ENCODE data around the gene RAB33A.

DNA sequence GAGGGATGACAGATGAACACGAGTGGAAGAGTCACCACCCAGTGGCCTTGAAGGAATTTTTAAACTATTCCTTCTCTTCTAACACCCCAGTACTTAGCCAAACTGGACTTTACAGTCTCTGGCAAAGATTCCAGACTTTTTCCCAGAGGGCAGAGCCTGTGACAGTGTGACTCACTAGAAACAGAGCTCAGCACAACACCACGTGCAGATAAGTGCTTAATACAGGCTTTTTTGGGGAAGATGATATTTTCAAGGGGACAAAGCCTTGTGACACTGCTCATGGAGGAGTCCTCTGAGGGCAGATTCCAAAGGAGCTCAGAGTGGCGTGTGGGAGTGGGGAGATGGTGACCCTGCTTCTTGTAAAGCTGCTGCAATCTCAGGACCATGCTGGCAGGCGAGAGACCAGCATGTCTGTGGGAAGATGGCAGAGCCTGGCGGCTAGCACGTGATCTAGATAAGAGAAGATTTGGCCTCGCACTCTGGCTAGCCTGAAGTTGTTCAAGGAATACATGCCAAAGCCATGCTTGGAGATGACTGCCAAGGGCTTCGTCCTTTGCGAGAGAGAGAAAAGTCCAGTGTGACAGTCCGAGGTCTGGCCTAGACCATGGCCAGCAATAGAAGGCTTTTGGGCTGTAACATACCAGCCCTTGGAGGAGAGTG is 2.4 kb downstream of the RAB33A start:
- TF ChIP-seq, protein P1, sequence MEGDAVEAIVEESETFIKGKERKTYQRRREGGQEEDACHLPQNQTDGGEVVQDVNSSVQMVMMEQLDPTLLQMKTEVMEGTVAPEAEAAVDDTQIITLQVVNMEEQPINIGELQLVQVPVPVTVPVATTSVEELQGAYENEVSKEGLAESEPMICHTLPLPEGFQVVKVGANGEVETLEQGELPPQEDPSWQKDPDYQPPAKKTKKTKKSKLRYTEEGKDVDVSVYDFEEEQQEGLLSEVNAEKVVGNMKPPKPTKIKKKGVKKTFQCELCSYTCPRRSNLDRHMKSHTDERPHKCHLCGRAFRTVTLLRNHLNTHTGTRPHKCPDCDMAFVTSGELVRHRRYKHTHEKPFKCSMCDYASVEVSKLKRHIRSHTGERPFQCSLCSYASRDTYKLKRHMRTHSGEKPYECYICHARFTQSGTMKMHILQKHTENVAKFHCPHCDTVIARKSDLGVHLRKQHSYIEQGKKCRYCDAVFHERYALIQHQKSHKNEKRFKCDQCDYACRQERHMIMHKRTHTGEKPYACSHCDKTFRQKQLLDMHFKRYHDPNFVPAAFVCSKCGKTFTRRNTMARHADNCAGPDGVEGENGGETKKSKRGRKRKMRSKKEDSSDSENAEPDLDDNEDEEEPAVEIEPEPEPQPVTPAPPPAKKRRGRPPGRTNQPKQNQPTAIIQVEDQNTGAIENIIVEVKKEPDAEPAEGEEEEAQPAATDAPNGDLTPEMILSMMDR (IDR thresholded peaks at IDR 0.05): no peak
- TF ChIP-seq POLR2A (IDR thresholded peaks at IDR 0.05): no peak

All from body of pancreas (tissue), 4 donors.